Measurements from ENCODE around the gene TMEM144. TPM values are rescaled to one million over a fixed set of nuclear protein-coding genes. Genes with fewer than 3 reads are reported as not detected.

The TMEM144 gene
- total and polyA plus RNA-seq, 12 donors, result 10.1 to 55.4 (median 20.2) TPM

DNA sequence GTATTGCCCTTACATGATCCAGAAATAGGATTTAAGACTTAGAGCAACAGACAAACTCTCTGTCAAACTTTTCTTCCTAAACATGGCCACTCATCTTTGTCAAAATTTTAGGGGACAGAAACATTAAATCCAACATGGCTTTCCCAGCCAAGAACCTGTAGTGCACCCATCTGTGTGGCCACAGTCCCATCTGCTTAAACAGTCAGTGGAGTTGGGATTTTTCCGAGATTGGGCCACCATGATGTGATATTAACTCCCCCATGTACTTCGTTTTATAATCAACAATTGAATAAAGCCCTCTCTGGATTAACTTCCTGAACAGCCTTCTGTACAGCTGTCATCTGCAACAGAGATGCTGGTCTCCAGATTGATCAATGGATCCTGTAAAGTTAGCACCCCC lies 28.9 kb downstream of the TMEM144 start:
- no peak overlapping the region for H3K4me3 ChIP-seq
- 83 to 93% (median 90%) methylated on average over 2 of the region's 2 CpGs for WGBS, 4 donors
- H3K27me3 ChIP-seq, result no peaks in the 10 kb centered on the region
- no peak for DNase-seq
- TF ChIP-seq, protein P1, sequence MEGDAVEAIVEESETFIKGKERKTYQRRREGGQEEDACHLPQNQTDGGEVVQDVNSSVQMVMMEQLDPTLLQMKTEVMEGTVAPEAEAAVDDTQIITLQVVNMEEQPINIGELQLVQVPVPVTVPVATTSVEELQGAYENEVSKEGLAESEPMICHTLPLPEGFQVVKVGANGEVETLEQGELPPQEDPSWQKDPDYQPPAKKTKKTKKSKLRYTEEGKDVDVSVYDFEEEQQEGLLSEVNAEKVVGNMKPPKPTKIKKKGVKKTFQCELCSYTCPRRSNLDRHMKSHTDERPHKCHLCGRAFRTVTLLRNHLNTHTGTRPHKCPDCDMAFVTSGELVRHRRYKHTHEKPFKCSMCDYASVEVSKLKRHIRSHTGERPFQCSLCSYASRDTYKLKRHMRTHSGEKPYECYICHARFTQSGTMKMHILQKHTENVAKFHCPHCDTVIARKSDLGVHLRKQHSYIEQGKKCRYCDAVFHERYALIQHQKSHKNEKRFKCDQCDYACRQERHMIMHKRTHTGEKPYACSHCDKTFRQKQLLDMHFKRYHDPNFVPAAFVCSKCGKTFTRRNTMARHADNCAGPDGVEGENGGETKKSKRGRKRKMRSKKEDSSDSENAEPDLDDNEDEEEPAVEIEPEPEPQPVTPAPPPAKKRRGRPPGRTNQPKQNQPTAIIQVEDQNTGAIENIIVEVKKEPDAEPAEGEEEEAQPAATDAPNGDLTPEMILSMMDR (IDR thresholded peaks at IDR 0.05), result no peak
- TF ChIP-seq POLR2A (IDR thresholded peaks at IDR 0.05), result no peak
- no peaks in the 10 kb centered on the region for H3K36me3 ChIP-seq (replicated peaks in 1 of 2)
- intact Hi-C loops (cut with DNase I), result no loop called here
- H3K27ac ChIP-seq, result no peak overlapping the region
- H3K9me3 ChIP-seq (replicated peaks in 1 of 3), result no peaks in the 10 kb centered on the region
- peaks cover 24 to 25% of the 10 kb centered on the region in 2 donors for H3K4me1 ChIP-seq (replicated peaks in 1 of 2)

DNA sequence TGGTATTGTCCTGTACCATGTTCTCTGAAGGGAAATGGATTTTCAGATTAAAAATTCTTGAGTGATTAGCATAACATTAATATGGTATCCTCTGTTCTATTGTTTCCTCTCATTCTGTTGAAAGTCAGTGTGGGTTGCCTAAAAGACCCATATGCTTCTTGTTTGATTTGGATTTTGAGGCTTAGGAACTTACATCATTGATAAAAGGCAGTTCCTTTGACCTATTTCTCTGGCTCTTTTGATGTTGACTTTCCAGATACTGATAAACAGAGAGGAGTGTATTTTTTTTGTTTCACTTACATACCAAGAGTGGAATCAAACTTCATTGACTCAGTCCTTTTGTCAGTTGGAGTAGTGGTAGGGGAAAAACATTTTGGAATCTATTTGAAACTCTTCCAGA lies 32.8 kb downstream of the TMEM144 start:
- no peak for TF ChIP-seq POLR2A (IDR thresholded peaks at IDR 0.05)
- TF ChIP-seq, protein P1 (IDR thresholded peaks at IDR 0.05), result no peak
- Histone ChIP-seq H3K9me3 (replicated peaks in 1 of 3) (no peaks in the 10 kb centered on the region), H3K4me1 (replicated peaks in 1 of 2) (no peaks in the 10 kb centered on the region), H3K4me3 (no peak overlapping the region), H3K27me3 (no peaks in the 10 kb centered on the region), H3K36me3 (replicated peaks in 1 of 2) (no peaks in the 10 kb centered on the region), H3K27ac (no peak overlapping the region)
- intact Hi-C loops (cut with DNase I), result no loop called here
- no peak for DNase-seq

- Histone ChIP-seq H3K9me3 (replicated peaks in 1 of 3) (no peaks in the 10 kb centered on the region), H3K36me3 (replicated peaks in 1 of 2) (no peaks in the 10 kb centered on the region), H3K4me1 (replicated peaks in 1 of 2) (peaks cover 0 to 2% of the 10 kb centered on the region in 2 donors), H3K27me3 (no peaks in the 10 kb centered on the region), H3K27ac (no peak overlapping the region), H3K4me3 (no peak overlapping the region)
- peak in 4 of 7 donors; percentile 19 to 34 (median 23) for DNase-seq
- no peak for TF ChIP-seq POLR2A (IDR thresholded peaks at IDR 0.05)
- TF ChIP-seq, protein P1 (IDR thresholded peaks at IDR 0.05), result no peak
- WGBS, 4 donors, result 63 to 79% (median 71%) methylated on average over 2 of the region's 2 CpGs
- intact Hi-C loops (cut with DNase I), result loop anchor here (10.0 kb wide), 2 partner anchors 56 to 266 kb away; no protein-coding TSS in a partner anchor
These were observed 40.0 kb downstream of the TMEM144 start for GRCh38 chr4:158250321-158250720.

DNA sequence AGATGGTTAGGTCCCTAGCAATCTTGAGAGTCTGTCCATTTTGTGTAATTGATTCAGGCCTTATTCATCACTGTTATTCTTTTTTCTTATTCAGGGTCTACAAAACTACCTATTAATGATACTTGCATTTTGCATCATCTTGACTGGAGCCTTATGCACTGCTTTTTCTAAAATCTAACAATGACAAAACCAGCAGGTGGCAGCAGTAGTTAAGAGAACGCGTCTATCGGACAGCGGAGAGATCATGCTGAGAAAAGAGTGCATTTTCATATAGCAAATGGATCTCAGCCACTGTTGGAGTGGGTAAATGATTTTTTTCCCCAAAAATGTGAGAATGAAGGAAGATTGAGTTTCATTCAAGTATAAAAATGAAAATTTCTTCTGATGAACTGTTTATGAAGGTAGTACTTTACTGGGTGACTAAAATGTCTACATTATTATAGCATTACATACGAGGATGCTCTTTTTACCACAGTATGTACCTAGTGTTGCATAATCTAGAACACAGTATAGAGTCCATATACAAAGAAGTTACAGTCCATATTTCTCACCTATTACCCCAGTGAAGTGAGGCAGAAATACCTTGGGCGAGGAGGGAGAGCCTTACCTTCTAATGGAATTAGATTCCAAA lies 43.2 kb downstream of the TMEM144 start:
- Histone ChIP-seq H3K4me3 (no peak overlapping the region), H3K4me1 (replicated peaks in 1 of 2) (peaks cover 0 to 2% of the 10 kb centered on the region in 2 donors), H3K27ac (no peak overlapping the region), H3K27me3 (no peaks in the 10 kb centered on the region), H3K36me3 (replicated peaks in 1 of 2) (no peaks in the 10 kb centered on the region), H3K9me3 (replicated peaks in 1 of 3) (no peaks in the 10 kb centered on the region)
- intact Hi-C loops (cut with DNase I), result loop anchor here (10.0 kb wide), 2 partner anchors 59 to 269 kb away; no protein-coding TSS in a partner anchor
- TF ChIP-seq, protein P1 (IDR thresholded peaks at IDR 0.05), result peak; percentile 34 to 66 (median 54)
- TF ChIP-seq POLR2A (IDR thresholded peaks at IDR 0.05), result no peak
- 29 to 32% (median 30%) methylated on average over 6 of the region's 6 CpGs for WGBS, 4 donors
- DNase-seq, result peak; percentile 37 to 75 (median 61)

Measured in adrenal gland (tissue), 12 donors.